ENCODE data around the gene GTPBP2.

The GTPBP2 gene, protein sequence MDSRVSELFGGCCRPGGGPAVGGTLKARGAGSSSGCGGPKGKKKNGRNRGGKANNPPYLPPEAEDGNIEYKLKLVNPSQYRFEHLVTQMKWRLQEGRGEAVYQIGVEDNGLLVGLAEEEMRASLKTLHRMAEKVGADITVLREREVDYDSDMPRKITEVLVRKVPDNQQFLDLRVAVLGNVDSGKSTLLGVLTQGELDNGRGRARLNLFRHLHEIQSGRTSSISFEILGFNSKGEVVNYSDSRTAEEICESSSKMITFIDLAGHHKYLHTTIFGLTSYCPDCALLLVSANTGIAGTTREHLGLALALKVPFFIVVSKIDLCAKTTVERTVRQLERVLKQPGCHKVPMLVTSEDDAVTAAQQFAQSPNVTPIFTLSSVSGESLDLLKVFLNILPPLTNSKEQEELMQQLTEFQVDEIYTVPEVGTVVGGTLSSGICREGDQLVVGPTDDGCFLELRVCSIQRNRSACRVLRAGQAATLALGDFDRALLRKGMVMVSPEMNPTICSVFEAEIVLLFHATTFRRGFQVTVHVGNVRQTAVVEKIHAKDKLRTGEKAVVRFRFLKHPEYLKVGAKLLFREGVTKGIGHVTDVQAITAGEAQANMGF

DNA sequence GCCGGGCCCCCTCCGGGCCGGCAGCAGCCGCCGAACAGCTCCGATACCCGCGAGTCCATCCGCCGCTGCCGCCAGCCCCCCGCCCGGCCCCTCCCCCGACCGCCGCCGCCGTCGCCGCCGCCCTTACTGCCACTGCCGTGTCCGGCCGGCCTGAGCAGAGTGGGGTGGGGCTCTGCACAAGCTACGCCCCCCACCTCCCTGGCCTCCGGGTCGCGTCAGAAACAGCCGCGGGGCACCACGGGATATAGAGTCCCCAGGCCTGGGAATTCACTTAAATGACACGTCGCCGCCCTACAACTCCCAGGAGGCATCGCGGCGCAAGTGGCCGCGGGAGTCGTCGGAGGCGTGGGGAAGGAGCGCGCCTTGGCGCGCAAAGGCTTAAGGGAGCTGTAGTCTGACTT lies at the start of gene GTPBP2:
TSS of gene GTPBP2 (minus strand) at position 161 of the 401 bp plus-strand sequence. CDS start at position 59, 102 bp downstream.
- peak; percentile 73 to 100 (median 98) for DNase-seq

- DNase-seq = no peak
Observed at GRCh38 chr6:43678341-43678740, 49.3 kb upstream of the GTPBP2 start.

GRCh38 chr6:43677759-43678158 lies 48.7 kb upstream of the GTPBP2 start:
- DNase-seq = no peak

DNA sequence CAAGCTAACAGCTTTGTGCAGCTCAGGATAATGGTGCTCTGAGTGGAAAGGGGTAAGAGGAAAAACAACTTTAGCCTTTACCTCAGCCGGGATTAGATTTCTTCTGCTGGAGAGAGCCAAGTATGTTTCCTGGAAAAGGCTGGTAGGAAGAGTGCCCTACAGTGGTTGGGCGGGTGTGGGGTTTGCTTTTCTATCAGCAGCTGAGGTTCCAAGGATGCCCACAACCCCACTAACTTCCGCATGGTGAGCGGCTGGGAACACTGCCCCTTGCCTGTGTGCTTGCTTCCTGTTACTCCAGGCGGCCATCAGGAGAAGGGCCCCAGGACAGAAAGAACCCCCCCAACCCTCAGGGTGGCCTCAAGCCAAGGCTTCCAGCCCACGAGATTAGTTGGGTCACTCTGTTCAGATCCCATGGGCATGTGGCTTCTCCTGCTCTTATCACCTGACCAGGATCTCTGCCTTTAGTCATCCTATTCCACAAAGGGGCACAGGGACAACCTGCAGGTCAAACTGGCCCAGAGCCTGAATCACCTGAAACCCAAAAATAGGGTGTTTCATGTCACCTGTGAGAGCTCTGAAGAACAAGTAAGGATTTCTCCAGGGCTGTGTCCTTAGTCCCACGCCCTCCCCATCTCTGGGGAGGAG lies 48.0 kb upstream of the GTPBP2 start:
- no peak for DNase-seq

DNA sequence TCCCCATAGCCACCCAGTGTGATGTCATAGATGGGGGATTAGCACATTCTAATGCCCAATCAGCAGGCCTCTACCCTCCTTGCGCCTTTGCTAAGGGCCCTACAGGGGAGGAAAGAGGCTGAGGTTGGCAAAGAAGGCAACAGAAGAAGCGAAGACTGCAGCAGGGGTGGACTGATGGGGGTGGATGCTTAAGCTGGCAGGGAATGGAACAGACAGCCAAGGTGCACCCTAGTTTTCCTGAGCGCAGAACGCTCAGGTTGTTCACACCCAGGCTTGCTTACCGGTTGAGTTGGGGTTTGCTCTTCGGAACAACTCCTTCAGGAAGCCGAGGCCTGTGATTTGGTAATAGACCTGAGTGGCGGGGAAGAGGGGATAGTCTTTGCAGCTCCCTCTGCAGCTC lies 45.9 kb upstream of the GTPBP2 start:
- no peak for DNase-seq

GRCh38 chr6:43674291-43674690 lies 45.2 kb upstream of the GTPBP2 start:
- no peak for DNase-seq

- peak in 27 of 51 donors; percentile 5 to 68 (median 39) for DNase-seq
Observed at GRCh38 chr6:43673444-43674084, 44.5 kb upstream of the GTPBP2 start.

- no peak for DNase-seq
Observed at GRCh38 chr6:43671801-43672690, 43.0 kb upstream of the GTPBP2 start.

DNA sequence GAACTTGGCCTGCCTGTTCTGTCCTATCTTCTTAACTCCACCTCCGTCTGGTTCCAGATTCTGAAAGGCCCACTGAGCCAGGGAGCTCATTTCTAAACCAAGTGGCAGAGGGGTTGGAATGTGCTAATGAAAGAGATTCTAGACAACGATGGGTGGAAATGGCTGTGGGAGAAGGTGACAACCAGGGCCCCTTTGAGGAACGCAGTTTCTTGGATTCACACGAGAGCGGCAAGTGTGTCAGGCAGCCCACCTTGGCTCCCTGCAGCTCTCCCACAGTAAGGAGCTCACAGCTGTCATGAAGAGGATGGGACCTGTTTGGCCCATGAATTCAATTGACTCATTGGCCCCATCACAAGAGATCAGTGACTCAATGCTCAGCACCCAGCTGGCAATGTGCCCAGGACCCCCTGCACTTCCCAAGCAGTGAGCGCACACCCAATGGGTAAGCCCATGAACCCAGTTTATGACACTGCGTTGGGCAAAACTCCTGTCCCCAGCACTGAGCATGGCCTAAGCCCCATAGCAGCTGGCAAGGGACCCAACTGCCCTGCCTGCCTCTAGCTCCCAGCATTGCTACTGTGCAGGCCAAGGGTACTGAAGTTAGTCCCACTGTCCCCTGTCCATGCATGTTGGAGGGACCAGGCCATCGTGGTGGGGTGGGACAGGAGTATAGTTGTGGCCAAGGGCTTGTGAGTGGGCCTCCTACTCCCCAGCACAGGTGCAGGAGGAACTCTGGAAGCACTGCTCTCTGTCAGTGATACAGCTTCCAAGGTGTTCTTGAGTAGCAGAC lies 42.1 kb upstream of the GTPBP2 start:
- no peak for DNase-seq

DNA sequence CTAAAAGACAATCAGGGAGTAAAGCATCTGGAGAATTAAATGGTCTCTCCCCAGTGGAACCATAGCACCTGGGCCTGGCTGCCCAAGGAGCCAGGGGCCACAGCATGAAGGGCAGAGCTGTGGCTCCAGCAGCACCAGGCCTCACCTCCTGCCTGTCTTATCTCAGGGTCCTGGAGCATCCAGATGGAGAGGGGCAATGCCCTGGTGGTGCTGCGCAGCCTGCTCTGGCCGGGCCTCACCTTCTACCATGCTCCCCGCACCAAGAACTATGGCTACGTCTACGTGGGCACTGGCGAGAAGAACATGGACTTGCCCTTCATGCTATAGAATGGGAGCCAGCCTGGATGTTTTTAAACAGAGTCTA lies 41.5 kb upstream of the GTPBP2 start:
- no peak for DNase-seq

DNA sequence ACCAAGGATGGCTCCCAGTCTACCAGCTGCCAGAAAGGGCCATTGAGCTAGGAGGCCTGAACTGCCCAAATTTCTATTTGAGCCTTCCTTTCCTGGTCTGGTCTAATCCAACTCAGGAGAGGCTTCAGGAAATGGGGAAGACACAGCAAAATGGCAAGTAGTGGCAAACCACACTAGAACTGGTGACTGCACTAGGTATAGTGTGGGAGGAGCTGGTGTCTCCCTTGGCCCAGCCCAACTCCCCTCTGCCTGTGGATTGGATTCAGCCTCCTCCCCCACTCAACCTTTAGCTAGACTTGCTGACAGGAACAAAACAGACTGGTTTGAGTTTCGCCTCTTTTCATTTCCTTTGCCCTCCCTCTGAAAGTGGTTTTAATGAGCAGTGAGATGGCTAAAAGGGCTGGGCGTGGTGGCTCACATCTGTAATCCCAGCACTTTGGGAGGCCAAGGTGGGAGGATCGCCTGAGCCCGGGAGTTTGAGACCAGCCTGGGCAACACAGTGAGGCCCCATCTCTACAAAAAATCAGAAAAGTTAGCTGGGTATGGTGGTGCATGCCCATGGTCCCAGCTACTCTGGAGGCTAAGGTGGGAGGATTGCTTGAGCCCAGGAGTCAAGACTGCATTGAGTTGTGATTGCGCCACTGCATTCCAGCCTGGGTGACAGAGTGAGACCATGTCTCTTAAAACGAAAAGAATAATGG lies 41.0 kb upstream of the GTPBP2 start:
- DNase-seq = peak in 1 of 51 donors; percentile 35

GRCh38 chr6:43669050-43669921 lies 40.2 kb upstream of the GTPBP2 start:
- DNase-seq = peak in 33 of 51 donors; percentile 10 to 69 (median 35)

GRCh38 chr6:43668151-43669028 lies 39.3 kb upstream of the GTPBP2 start:
- peak in 34 of 51 donors; percentile 18 to 79 (median 50) for DNase-seq

- DNase-seq = peak in 50 of 51 donors; percentile 18 to 88 (median 66)
Observed at GRCh38 chr6:43667245-43668150, 38.4 kb upstream of the GTPBP2 start.

GRCh38 chr6:43666196-43666920 lies 37.3 kb upstream of the GTPBP2 start:
- no peak for DNase-seq

DNA sequence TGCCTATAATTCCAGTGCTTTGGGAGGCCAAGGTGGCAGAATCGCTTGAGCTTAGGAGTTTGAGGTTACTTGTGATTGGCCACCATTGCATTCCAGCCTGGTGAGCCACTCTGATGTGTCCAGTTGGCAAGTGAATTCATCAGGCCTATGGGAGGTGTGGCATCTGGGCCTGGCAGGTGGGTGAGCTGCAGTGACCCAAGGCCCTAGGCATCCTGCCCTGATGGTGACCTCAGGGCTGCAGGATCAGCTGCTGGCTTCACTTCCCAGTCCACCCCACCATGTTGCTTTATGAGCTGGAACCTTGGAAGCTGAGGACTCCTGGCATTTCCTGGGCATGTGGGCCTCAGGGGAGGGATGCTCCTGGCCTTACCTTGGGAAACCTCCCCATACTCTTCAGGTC lies 36.3 kb upstream of the GTPBP2 start:
- DNase-seq = no peak
